Uterus (tissue), 2 donors: ENCODE results near the gene KNOP1.

ENCODE experiments used
- CTCF ChIP-seq, 4 experiments: fragments of 200-600 bp in 2 of 4; fragments of 450-650 bp in 2 of 4; sonication (generic) in 2 of 4; IDR thresholded peaks; one replicate each; pipeline ENCODE4 v1.5.1; 2016 to 2019; ENCODE audit warnings: antibody characterized with exemption in 4 of 4, mild to moderate bottlenecking in 2 of 4, moderate library complexity in 1 of 4
- POLR2A ChIP-seq, 2 donors: fragments of 450-650 bp; IDR thresholded peaks; one replicate each; pipeline ENCODE4 v1.6.1; 2016; ENCODE audit warnings: antibody characterized with exemption in 2 of 2, mild to moderate bottlenecking in 1 of 2, moderate library complexity in 1 of 2

DNA sequence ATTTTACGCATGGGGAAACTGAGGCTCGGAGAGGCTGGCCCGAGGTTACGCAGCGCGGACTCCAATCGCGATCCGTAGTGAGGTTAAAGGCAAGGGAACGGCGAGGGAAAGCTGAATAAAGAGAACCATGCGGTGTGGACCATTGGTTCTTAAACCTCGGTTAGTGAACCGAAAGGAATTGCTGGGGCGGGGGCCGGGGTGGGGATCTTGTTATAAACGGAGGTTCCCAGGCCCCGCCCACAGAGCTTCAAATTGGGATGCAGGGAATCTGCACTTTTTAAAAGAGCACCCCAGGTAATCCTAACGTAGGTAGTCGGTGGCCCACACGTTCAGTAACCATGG lies 568 bp upstream of the KNOP1 start:
- TF ChIP-seq CTCF (IDR thresholded peaks at IDR 0.05) (no peak), POLR2A (IDR thresholded peaks at IDR 0.05) (no peak)
